ENCODE results near the gene GPR183.
A peak's percentile ranks its signal among the peaks of the same experiment; 100 is the strongest.

Gene GPR183

DNA sequence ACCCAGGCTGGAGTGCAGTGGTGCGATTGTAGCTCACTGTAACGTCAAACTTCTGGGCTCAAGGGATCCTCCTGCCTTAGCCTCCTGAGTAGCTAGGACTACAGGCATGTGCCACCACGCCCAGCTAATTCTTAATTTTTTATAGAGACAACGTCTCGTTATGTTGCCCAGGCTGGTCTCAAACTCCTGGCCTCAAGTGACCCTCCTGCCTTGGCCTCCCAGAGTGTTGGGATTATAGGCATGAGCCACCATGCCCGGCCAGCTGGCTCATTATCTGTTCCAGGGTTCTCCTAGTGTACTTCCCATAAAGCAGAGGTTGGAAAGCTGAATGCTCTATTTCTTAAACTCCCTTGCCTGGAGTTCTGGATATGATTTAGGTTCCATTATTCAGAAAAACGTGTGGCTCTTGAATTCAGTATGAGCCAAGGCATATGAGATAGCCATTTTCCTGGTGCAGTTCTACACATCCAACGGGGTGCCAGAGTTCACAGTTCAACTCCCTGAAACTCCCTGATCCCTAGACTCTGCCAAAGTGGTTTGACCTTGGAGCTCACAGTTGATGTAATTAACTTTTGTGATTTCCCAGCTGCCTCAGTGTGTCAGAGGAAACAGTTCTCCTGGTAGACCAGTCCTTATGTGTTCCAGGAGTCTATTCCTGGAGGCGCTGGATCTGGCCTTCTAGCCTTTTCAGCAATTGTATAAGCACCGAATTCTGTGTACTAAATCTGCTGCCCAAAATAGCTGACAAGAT is 21.6 kb downstream of the GPR183 start:
- Histone ChIP-seq H3K36me3 (ENCODE audit: low read length) (no peaks in the 10 kb centered on the region), H3K9me3 (ENCODE audit: insufficient read depth, low read length) (no peaks in the 10 kb centered on the region), H3K4me2 (ENCODE audit: low read depth, low read length, poor library complexity, severe bottlenecking) (no peak overlapping the region), H4K20me1 (ENCODE audit: low read depth, low read length) (peaks cover 29% of the 10 kb centered on the region), H3K27me3 (ENCODE audit: low read length) (no peaks in the 10 kb centered on the region), H3K4me3 (ENCODE audit: insufficient read depth, low read length, poor library complexity, severe bottlenecking) (no peak overlapping the region), H3K27ac (ENCODE audit: low read depth, low read length) (no peak overlapping the region), H3K79me2 (ENCODE audit: insufficient read depth, low read length) (no peaks in the 10 kb centered on the region), H2AFZ (ENCODE audit: low read depth, low read length, severe bottlenecking) (no peak overlapping the region), H3K9me2 (replicated peaks; ENCODE audit: insufficient read depth, low read length) (no peaks in the 10 kb centered on the region), H3F3A (ENCODE audit: insufficient read depth) (peaks cover 15% of the 10 kb centered on the region), H3K9ac (ENCODE audit: low read length) (no peak overlapping the region)
- TF ChIP-seq, protein P1, sequence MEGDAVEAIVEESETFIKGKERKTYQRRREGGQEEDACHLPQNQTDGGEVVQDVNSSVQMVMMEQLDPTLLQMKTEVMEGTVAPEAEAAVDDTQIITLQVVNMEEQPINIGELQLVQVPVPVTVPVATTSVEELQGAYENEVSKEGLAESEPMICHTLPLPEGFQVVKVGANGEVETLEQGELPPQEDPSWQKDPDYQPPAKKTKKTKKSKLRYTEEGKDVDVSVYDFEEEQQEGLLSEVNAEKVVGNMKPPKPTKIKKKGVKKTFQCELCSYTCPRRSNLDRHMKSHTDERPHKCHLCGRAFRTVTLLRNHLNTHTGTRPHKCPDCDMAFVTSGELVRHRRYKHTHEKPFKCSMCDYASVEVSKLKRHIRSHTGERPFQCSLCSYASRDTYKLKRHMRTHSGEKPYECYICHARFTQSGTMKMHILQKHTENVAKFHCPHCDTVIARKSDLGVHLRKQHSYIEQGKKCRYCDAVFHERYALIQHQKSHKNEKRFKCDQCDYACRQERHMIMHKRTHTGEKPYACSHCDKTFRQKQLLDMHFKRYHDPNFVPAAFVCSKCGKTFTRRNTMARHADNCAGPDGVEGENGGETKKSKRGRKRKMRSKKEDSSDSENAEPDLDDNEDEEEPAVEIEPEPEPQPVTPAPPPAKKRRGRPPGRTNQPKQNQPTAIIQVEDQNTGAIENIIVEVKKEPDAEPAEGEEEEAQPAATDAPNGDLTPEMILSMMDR (IDR thresholded peaks at IDR 0.05; ENCODE audit: insufficient read depth, low read length, poor library complexity, severe bottlenecking), result no peak
- TF ChIP-seq EZH2phosphoT487 (conservative IDR thresholded peaks at IDR 0.05; ENCODE audit: low read length), result no peak

DNA sequence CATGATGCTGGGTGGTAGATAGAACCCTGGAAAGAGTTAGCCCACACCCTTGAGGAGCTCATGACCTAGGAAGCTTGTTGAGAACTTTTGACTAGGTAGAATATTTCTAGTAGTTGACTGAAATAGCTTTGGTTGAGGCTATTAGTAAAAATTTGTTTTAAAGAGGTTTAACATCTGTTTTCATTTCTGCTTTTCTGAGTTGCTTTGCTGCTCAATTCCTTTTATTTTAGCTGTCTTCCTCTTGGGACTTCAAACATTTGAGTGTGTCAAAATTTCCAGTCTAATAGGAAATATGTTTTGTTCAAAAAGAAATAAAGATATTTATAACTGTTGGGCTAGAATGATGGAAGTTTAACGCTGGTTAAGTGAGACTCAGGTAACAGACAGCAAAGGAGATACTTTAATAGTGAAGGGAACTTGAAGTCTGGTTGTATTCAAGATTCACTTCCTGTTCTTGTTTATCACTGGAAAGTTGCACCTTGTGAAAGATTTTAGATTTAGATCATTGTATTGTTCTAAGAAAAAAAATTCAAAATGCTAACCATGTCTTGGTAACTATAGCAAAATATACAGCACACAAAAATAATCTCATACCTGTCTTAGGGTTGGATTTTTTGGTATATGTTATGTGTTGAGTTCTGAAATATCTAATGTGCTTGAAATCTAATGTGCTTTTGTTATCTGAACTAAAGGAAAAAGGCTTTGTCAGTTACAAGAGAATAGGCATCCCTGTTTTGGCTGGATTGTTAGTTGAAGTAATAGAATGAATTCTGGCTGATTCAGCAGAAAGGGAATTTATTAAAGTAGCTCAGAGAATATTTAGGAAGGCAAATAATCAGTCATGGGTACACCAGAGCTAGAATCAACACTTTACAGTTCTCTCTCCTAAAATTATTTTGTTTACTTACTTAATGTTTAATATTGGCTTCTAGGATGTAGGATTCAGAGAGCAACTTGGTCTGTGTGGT is 24.7 kb downstream of the GPR183 start:
- no peak overlapping the region for H3K4me3 ChIP-seq (ENCODE audit: insufficient read depth, low read length, poor library complexity, severe bottlenecking)
- no peak overlapping the region for H3K9ac ChIP-seq (ENCODE audit: low read length)
- TF ChIP-seq EZH2phosphoT487 (conservative IDR thresholded peaks at IDR 0.05; ENCODE audit: low read length), result no peak
- TF ChIP-seq, protein P1 (IDR thresholded peaks at IDR 0.05; ENCODE audit: insufficient read depth, low read length, poor library complexity, severe bottlenecking), result no peak
- H3K36me3 ChIP-seq (ENCODE audit: low read length), result 0 out of 2 replicates have a peak, but pooled peaks cover 3% of the 10 kb centered on the region
- H2AFZ ChIP-seq (ENCODE audit: low read depth, low read length, severe bottlenecking), result no peak overlapping the region
- no peaks in the 10 kb centered on the region for H3K9me3 ChIP-seq (ENCODE audit: insufficient read depth, low read length)
- H3K4me2 ChIP-seq (ENCODE audit: low read depth, low read length, poor library complexity, severe bottlenecking), result peak overlapping the region; percentile 25
- H3K27me3 ChIP-seq (ENCODE audit: low read length), result no peaks in the 10 kb centered on the region
- peaks cover 37% of the 10 kb centered on the region for H4K20me1 ChIP-seq (ENCODE audit: low read depth, low read length)
- H3K27ac ChIP-seq (ENCODE audit: low read depth, low read length), result peak overlapping the region; percentile 9; the same call in 1 of the 2 replicates
- peaks cover 15% of the 10 kb centered on the region for H3F3A ChIP-seq (ENCODE audit: insufficient read depth)
- no peaks in the 10 kb centered on the region for H3K79me2 ChIP-seq (ENCODE audit: insufficient read depth, low read length)
- no peaks in the 10 kb centered on the region for H3K9me2 ChIP-seq (replicated peaks; ENCODE audit: insufficient read depth, low read length)

DNA sequence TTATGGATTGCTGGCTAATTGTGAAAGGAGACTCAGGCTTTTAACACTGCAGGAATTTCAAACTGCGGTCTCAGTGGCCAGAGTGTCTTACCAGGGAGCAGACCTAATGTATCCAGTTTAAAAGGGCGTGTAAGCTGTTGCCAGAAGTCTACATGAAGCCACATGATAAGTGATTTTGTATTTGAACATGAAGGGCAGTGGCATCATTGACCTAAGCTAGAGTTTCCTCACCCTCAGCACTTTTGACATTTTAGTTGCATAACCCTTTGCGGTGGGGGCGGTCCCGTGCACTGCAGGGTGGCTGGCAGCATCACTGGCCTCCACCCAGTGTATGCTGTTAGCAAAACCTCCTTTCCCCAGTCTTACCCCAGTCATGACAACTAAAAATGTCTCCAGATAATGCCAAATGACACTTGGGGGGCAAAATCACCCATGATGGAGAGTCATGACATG is 25.4 kb downstream of the GPR183 start:
- H3K4me3 ChIP-seq (ENCODE audit: insufficient read depth, low read length, poor library complexity, severe bottlenecking), result no peak overlapping the region
- H3K9ac ChIP-seq (ENCODE audit: low read length), result no peak overlapping the region
- H3K79me2 ChIP-seq (ENCODE audit: insufficient read depth, low read length), result no peaks in the 10 kb centered on the region
- H3K4me2 ChIP-seq (ENCODE audit: low read depth, low read length, poor library complexity, severe bottlenecking), result peak overlapping the region; percentile 25
- H3K27ac ChIP-seq (ENCODE audit: low read depth, low read length), result peak overlapping the region; percentile 9; the same call in 1 of the 2 replicates
- H3K27me3 ChIP-seq (ENCODE audit: low read length), result no peaks in the 10 kb centered on the region
- H3K9me3 ChIP-seq (ENCODE audit: insufficient read depth, low read length), result no peaks in the 10 kb centered on the region
- 0 out of 2 replicates have a peak, but pooled peaks cover 3% of the 10 kb centered on the region for H3K36me3 ChIP-seq (ENCODE audit: low read length)
- TF ChIP-seq, protein P1 (IDR thresholded peaks at IDR 0.05; ENCODE audit: insufficient read depth, low read length, poor library complexity, severe bottlenecking), result no peak
- TF ChIP-seq EZH2phosphoT487 (conservative IDR thresholded peaks at IDR 0.05; ENCODE audit: low read length), result no peak
- no peak overlapping the region for H2AFZ ChIP-seq (ENCODE audit: low read depth, low read length, severe bottlenecking)
- peaks cover 37% of the 10 kb centered on the region for H4K20me1 ChIP-seq (ENCODE audit: low read depth, low read length)
- H3F3A ChIP-seq (ENCODE audit: insufficient read depth), result peaks cover 15% of the 10 kb centered on the region
- H3K9me2 ChIP-seq (replicated peaks; ENCODE audit: insufficient read depth, low read length), result no peaks in the 10 kb centered on the region
